Thyroid gland (tissue), 4 donors: ENCODE measurements around the gene PDZRN3. TPM values are rescaled to one million over a fixed set of nuclear protein-coding genes. Genes with fewer than 3 reads are reported as not detected.

Experiments
- DNase-seq, 2 donors: peaks; one replicate each; pipeline ENCODE4 v3.0.0-alpha.2; 2019
- H3K27ac ChIP-seq, 3 donors: fragments of 200-600 bp; sonication (generic); 1 replicate in 2 of 3; 2 replicates in 1 of 3; pipeline ENCODE4 v1.5.1; 2016 to 2019; ENCODE audit warnings: mild to moderate bottlenecking in 1 of 3, moderate library complexity in 1 of 3
- H3K27me3 ChIP-seq: fragments of 200-600 bp; sonication (generic); one replicate; pipeline ENCODE4 v1.5.1; 2019
- H3K36me3 ChIP-seq, 2 donors: fragments of 200-600 bp; sonication (generic); one replicate each; pipeline ENCODE4 v1.5.1; 2016 to 2019
- H3K4me1 ChIP-seq, 2 donors: fragments of 200-600 bp; sonication (generic); one replicate each; pipeline ENCODE4 v1.5.1; 2017 to 2019
- H3K4me3 ChIP-seq, 3 donors: fragments of 200-600 bp; sonication (generic); replicated peaks in 1 of 3; 1 replicate in 2 of 3; 2 replicates in 1 of 3; pipeline ENCODE4 v1.5.1; 2016; ENCODE audit warnings: mild to moderate bottlenecking in 1 of 3
- H3K9me3 ChIP-seq: fragments of 200-600 bp; sonication (generic); one replicate; pipeline ENCODE4 v1.5.1; 2017
- POLR2A ChIP-seq, 2 donors: fragments of 450-650 bp; IDR thresholded peaks; one replicate each; pipeline ENCODE4 v1.6.1; 2017; ENCODE audit warnings: antibody characterized with exemption in 2 of 2, mild to moderate bottlenecking in 2 of 2, moderate library complexity in 1 of 2
- WGBS, 2 donors: methylation state at CpG; one replicate each; pipeline ENCODE4 v1.1.5; 2017; 5-methylcytosine and 5-hydroxymethylcytosine counted together
- intact Hi-C: fragments of 100-400 bp; cut with DNase I; formaldehyde crosslinking; loops from one replicate; pipeline ENCODE4 v1.15.1; 2023
- total RNA-seq, 4 donors: library from RNA; depleted of rRNA; stranded (reverse); fragments of >200 nt; gene quantifications; one replicate each; pipeline ENCODE4 v1.2.3, GENCODE V29; 2016
- TF ChIP-seq, protein P1 (sequence below), 6 experiments: fragments of 200-600 bp in 3 of 6; fragments of 450-650 bp in 3 of 6; sonication (generic) in 3 of 6; IDR thresholded peaks; one replicate each; pipeline ENCODE4 v1.5.1; 2016 to 2019; ENCODE audit warnings: antibody characterized with exemption in 6 of 6, mild to moderate bottlenecking in 2 of 6, inconsistent platforms in 1 of 6, moderate library complexity in 1 of 6

PDZRN3 gene
- total RNA-seq, 4 donors from 2014 or later: 4.4 to 8.3 (median 6.0) TPM

DNA sequence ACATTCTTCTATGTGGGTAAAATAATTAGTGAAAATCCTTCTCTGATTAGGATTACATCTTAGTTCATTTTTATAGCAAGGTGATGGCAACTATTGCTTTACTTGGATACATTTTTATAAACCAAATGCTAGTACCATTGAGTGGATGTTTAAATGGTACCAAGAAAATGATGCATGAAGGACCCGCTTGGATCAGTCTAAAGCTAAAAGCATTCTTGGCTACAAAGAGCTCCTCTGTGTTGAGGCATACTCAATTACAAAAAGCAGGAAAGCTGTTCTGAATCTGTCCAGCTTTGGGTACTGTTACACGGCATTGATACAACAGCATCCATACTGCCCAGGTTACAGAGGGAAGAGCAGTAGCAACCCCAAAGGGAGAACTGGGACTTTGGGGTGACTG, 217.2 kb downstream of the PDZRN3 start:
- 86 to 97% methylated on average over 2 of the region's 2 CpGs for WGBS, 2 donors
- no peaks in the 10 kb centered on the region for H3K36me3 ChIP-seq
- H3K27me3 ChIP-seq: no peaks in the 10 kb centered on the region
- TF ChIP-seq, protein P1, sequence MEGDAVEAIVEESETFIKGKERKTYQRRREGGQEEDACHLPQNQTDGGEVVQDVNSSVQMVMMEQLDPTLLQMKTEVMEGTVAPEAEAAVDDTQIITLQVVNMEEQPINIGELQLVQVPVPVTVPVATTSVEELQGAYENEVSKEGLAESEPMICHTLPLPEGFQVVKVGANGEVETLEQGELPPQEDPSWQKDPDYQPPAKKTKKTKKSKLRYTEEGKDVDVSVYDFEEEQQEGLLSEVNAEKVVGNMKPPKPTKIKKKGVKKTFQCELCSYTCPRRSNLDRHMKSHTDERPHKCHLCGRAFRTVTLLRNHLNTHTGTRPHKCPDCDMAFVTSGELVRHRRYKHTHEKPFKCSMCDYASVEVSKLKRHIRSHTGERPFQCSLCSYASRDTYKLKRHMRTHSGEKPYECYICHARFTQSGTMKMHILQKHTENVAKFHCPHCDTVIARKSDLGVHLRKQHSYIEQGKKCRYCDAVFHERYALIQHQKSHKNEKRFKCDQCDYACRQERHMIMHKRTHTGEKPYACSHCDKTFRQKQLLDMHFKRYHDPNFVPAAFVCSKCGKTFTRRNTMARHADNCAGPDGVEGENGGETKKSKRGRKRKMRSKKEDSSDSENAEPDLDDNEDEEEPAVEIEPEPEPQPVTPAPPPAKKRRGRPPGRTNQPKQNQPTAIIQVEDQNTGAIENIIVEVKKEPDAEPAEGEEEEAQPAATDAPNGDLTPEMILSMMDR (IDR thresholded peaks at IDR 0.05): no peak
- TF ChIP-seq POLR2A (IDR thresholded peaks at IDR 0.05): no peak
- no peak overlapping the region for H3K4me3 ChIP-seq
- no peaks in the 10 kb centered on the region for H3K4me1 ChIP-seq
- no peaks in the 10 kb centered on the region for H3K9me3 ChIP-seq
- DNase-seq: no peak
- no peak overlapping the region for H3K27ac ChIP-seq
- intact Hi-C loops: no loop called here

DNA sequence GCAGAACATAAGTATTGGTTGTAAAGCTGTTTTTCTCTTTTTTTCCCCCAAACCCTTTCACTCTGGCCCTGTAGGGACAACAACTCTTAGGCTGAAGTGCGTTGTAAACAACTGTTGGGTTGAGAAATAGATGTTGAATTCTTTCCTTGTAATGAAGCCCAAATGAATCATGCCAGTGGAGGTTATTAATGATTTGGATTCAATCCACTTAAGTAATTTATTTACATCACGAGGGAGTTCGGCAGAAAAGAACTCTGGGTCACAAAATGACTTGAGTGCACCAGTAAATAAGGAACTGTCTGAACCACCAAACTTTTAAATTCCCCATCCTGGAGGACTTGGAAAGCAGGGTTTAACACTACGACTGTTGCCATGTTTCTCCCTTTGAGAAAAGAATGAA, 218.9 kb downstream of the PDZRN3 start:
- H3K36me3 ChIP-seq: no peaks in the 10 kb centered on the region
- no peak overlapping the region for H3K27ac ChIP-seq
- H3K4me3 ChIP-seq: no peak overlapping the region
- 66 to 74% methylated on average over 4 of the region's 4 CpGs for WGBS, 2 donors
- peaks cover 0 to 7% of the 10 kb centered on the region in 2 donors for H3K4me1 ChIP-seq
- intact Hi-C loops: no loop called here
- no peak for DNase-seq
- TF ChIP-seq, protein P1 (IDR thresholded peaks at IDR 0.05): no peak
- TF ChIP-seq POLR2A (IDR thresholded peaks at IDR 0.05): no peak
- H3K27me3 ChIP-seq: no peaks in the 10 kb centered on the region
- no peaks in the 10 kb centered on the region for H3K9me3 ChIP-seq

DNA sequence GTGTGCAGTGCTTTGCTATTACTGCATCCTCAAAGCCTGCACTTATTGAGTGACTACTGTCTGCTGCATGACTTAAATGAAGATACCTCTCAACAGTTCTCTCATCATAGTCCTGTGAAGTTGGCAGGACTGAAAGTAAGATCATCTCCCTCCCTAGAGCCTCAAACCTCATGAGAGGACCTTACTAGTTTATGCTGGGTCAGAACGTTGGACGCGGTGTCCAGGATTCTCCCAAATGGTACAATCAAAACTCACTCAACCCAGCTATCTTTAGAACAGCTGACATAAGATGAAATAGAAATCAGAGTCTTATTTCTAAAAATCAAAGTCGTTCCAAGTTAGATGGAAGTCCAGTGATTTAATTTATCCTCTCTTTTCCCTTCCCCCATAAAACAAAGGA, 219.7 kb downstream of the PDZRN3 start:
- H3K9me3 ChIP-seq: no peaks in the 10 kb centered on the region
- no peak overlapping the region for H3K4me3 ChIP-seq
- H3K4me1 ChIP-seq: peaks cover 0 to 7% of the 10 kb centered on the region in 2 donors
- DNase-seq: no peak
- H3K27me3 ChIP-seq: no peaks in the 10 kb centered on the region
- intact Hi-C loops: no loop called here
- H3K27ac ChIP-seq: no peak overlapping the region
- TF ChIP-seq, protein P1 (IDR thresholded peaks at IDR 0.05): no peak
- TF ChIP-seq POLR2A (IDR thresholded peaks at IDR 0.05): no peak
- no peaks in the 10 kb centered on the region for H3K36me3 ChIP-seq
- 87 to 91% methylated on average over 4 of the region's 4 CpGs for WGBS, 2 donors

DNA sequence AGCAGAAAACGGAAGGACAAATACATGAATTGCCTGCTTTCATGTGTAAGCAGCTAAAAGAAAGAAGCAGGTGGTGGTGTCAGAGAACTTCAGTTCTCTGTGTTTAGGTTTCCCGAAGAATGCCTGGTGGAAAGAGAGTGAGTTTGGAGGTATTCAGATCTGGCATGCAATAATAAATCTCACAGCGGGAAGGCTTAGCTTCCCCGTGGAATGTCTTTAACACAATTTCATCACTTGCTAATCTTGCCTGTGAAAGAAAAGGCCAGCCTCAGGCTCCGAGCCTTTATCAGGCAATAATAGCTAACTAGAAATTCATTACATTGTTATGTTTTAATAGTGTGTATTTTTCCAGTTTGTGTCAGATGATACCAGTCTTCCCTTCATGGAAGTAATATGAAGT, 220.3 kb downstream of the PDZRN3 start:
- no peak for DNase-seq
- intact Hi-C loops: no loop called here
- Histone ChIP-seq H3K9me3 (no peaks in the 10 kb centered on the region), H3K27ac (no peak overlapping the region), H3K36me3 (no peaks in the 10 kb centered on the region), H3K4me1 (peaks cover 0 to 7% of the 10 kb centered on the region in 2 donors), H3K4me3 (no peak overlapping the region), H3K27me3 (no peaks in the 10 kb centered on the region)
- 88 to 90% methylated on average over 5 of the region's 5 CpGs for WGBS, 2 donors
- TF ChIP-seq, protein P1 (IDR thresholded peaks at IDR 0.05): no peak
- TF ChIP-seq POLR2A (IDR thresholded peaks at IDR 0.05): no peak

DNA sequence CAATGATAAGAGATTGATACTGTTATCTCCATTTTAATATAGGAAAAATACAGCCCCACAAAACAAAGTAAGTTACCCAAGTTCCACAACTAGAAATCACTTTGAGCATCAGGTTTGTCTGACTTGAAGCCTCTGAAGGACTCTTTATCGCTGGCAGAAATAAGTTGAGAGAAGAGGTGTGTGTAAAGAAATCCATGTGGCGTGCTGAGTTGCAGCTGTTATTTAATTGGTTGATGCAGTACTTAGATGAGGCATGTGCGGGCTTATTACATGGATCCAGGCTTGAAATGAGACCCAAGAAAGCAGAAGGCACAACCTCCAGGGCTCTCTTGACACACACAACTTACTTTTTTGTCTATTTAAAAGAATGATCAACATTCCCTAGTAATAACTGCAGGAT, 221.3 kb downstream of the PDZRN3 start:
- intact Hi-C loops: no loop called here

More for the DNA sequence above, 221.3 kb downstream of the PDZRN3 start:
- Histone ChIP-seq H3K36me3 (no peaks in the 10 kb centered on the region), H3K27ac (no peak overlapping the region), H3K4me3 (no peak overlapping the region), H3K9me3 (no peaks in the 10 kb centered on the region), H3K4me1 (peaks cover 0 to 7% of the 10 kb centered on the region in 2 donors), H3K27me3 (no peaks in the 10 kb centered on the region)
- WGBS, 2 donors: 93 to 95% methylated on average over 3 of the region's 3 CpGs
- DNase-seq: no peak
- no peak for TF ChIP-seq POLR2A (IDR thresholded peaks at IDR 0.05)
- TF ChIP-seq, protein P1 (IDR thresholded peaks at IDR 0.05): no peak
